Adrenal gland (tissue), 12 donors: ENCODE measurements around the gene ASH1L. TPM values are rescaled to one million over a fixed set of nuclear protein-coding genes. Genes with fewer than 3 reads are reported as not detected.
A peak's percentile ranks its signal among the peaks of the same experiment; 100 is the strongest.
"Not testable (repeated sequence)": the region's sequence is repeated elsewhere in the genome, so short reads cannot be mapped to it uniquely, and the experiment has no call there.

Experiments
- DNase-seq, 7 donors: peaks; one replicate each; pipeline ENCODE4 v3.0.0-alpha.2; 2019 to 2020
- H3K27ac ChIP-seq, 5 donors: fragments of 200-600 bp; sonication (generic) in 4 of 5; 1 replicate in 3 of 5; 2 replicates in 2 of 5; pipeline versions ENCODE4 v1.5.1 to v1.8.0; 2016 to 2020; ENCODE audit warnings: mild to moderate bottlenecking in 1 of 5
- H3K27me3 ChIP-seq: fragments of 200-600 bp; 2 replicates; pipeline ENCODE4 v1.8.0; 2021
- H3K36me3 ChIP-seq, 2 donors: fragments of 200-600 bp; replicated peaks in 1 of 2; 1 replicate in 1 of 2; 2 replicates in 1 of 2; pipeline versions ENCODE4 v1.5.1 to v1.8.0; 2018 to 2022
- H3K4me1 ChIP-seq, 2 donors: fragments of 200-600 bp; replicated peaks in 1 of 2; 1 replicate in 1 of 2; 2 replicates in 1 of 2; pipeline versions ENCODE4 v1.5.1 to v1.8.0; 2018 to 2021
- H3K4me3 ChIP-seq, 4 donors: fragments of 200-600 bp; sonication (generic) in 3 of 4; one replicate each; pipeline ENCODE4 v1.5.1; 2016 to 2018
- H3K9me3 ChIP-seq, 3 donors: fragments of 200-600 bp; sonication (generic) in 1 of 3; replicated peaks in 1 of 3; 1 replicate in 2 of 3; 2 replicates in 1 of 3; pipeline versions ENCODE4 v1.5.1 to v1.8.0; 2016 to 2021
- POLR2A ChIP-seq, 2 donors: fragments of 450-650 bp; IDR thresholded peaks; one replicate each; pipeline ENCODE4 v1.6.1; 2017; ENCODE audit warnings: antibody characterized with exemption in 2 of 2, mild to moderate bottlenecking in 2 of 2, moderate library complexity in 1 of 2
- WGBS, 4 donors: extraction: QIAGEN DNeasy Blood & Tissue Kit in 2 of 4; methylation state at CpG; one replicate each; pipeline versions ENCODE4 v1.1.5 to v1.1.7; 2013 to 2017; 5-methylcytosine and 5-hydroxymethylcytosine counted together
- intact Hi-C, 2 donors: fragments of 100-400 bp; cut with DNase I; formaldehyde crosslinking; loops; one replicate each; pipeline versions ENCODE4 v1.14.1 to v1.15.0; 2022 to 2023
- polyA plus RNA-seq, 3 donors: library from polyadenylated mRNA; stranded (reverse); fragments of 200-250 nt in 2 of 3; fragments of 350-450 nt in 1 of 3; fragmentation: Illumina TruSeq in 1 of 3; extraction: RNeasy Lipid Tissue Mini Kit (QIAGEN cat#74804) in 1 of 3; gene quantifications; one replicate each; pipeline ENCODE4 v1.2.3, GENCODE V29; 2013 to 2014
- total RNA-seq, 9 donors: library from RNA; depleted of rRNA in 4 of 9; stranded (reverse); fragments of >200 nt in 4 of 9; fragments of 120-200 nt in 1 of 9; fragmentation: NEBNext Ultra II Directional in 1 of 9; extraction: Animal tissue kit (Norgen Biotek cat#: 25700) in 1 of 9; gene quantifications; one replicate each; pipeline versions ENCODE4 v1.1.0 to v1.2.4, GENCODE V29; 2013 to 2023
- TF ChIP-seq, protein P1 (sequence below), 6 experiments: fragments of 450-650 bp in 4 of 6; fragments of 200-600 bp in 2 of 6; sonication (generic) in 1 of 6; IDR thresholded peaks; 1 replicate in 5 of 6; 2 replicates in 1 of 6; pipeline versions ENCODE4 v1.5.1 to v1.8.0; 2016 to 2021; ENCODE audit warnings: antibody characterized with exemption in 6 of 6, mild to moderate bottlenecking in 2 of 6, moderate library complexity in 1 of 6
- donor health status: healthy with polysubstance abuse.
- donor health status: Bipolar disorder and iron deficiency.
- donor health status: DM: yes; HTN: yes; CAD: no.
- donor health status: DM: no; HTN: no; CAD: no.
- donor health status: DM: no; HTN: no; CAD: no.
- donor health status: DM: yes; HTN: yes; CAD: no.

The ASH1L gene
- total and polyA plus RNA-seq, 12 donors, result 3.7 to 59.3 (median 41.8) TPM

DNA sequence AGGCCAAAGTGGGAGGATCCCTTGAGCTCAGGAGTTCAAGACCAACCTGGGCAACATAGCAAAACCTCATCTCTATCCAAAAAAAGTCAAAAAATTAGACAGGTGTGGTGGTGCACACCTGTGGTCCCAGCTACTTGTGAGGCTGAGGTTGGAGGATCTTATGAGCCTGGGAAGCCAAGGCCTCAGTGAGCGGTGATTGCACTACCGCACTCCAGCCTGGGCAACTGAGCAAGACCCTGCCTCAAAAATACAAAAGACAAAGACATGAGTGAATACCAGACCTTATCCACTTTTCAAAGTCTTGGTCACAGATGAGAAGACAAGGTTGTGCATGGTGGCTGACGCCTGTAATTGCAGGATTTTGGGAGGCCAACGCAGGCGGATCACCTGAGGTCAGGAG lies 34.3 kb upstream of the ASH1L start:
- Histone ChIP-seq H3K4me1 (peaks cover 0 to 4% of the 10 kb centered on the region in 2 donors), H3K36me3 (no peaks in the 10 kb centered on the region), H3K27me3 (no peaks in the 10 kb centered on the region), H3K27ac (no peak overlapping the region), H3K9me3 (no peaks in the 10 kb centered on the region), H3K4me3 (no peak overlapping the region)
- intact Hi-C loops, result loop anchor here (5.0 to 10.0 kb wide), 2 partner anchors 322 to 345 kb away; partner anchors contain the start of genes CLK2 (in 1 of the 2) and HCN3 (in 1 of the 2)
- TF ChIP-seq, protein P1, sequence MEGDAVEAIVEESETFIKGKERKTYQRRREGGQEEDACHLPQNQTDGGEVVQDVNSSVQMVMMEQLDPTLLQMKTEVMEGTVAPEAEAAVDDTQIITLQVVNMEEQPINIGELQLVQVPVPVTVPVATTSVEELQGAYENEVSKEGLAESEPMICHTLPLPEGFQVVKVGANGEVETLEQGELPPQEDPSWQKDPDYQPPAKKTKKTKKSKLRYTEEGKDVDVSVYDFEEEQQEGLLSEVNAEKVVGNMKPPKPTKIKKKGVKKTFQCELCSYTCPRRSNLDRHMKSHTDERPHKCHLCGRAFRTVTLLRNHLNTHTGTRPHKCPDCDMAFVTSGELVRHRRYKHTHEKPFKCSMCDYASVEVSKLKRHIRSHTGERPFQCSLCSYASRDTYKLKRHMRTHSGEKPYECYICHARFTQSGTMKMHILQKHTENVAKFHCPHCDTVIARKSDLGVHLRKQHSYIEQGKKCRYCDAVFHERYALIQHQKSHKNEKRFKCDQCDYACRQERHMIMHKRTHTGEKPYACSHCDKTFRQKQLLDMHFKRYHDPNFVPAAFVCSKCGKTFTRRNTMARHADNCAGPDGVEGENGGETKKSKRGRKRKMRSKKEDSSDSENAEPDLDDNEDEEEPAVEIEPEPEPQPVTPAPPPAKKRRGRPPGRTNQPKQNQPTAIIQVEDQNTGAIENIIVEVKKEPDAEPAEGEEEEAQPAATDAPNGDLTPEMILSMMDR (IDR thresholded peaks at IDR 0.05), result no peak
- no peak for TF ChIP-seq POLR2A (IDR thresholded peaks at IDR 0.05)
- DNase-seq, result no peak
- WGBS, 4 donors, result 95 to 98% (median 97%) methylated on average over 5 of the region's 5 CpGs

DNA sequence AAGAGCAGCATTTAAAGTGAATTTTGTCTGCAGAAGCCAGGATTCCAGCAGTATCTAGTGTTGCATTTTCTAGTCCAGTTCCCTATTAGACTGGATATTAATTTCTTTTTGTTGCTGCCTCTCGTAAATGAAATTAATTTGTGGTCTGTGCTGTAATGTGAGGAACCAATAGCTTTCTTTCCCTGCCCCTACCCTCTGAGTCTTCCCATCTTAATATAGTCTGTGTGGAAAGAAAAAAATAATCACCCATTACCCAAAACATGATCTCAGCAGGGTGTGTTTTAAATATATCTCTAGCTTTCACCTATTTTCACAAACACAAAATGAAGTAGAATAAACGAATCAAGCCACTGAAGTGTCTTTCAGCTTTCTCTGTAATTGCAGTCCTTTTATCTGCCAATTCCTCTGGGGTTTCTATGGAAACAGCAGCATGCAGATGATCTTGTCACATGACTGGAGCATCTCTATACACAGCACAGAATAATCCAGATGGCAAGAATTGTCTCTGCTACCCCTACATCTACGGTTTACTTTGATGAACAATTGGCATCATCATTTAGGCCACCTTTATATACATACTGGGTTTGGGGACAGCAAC lies 33.4 kb upstream of the ASH1L start:
- H3K4me3 ChIP-seq, H3K4me1 ChIP-seq, H3K27ac ChIP-seq, H3K27me3 ChIP-seq, DNase-seq, H3K9me3 ChIP-seq, H3K36me3 ChIP-seq: not testable (repeated sequence)
- WGBS, 4 donors, result 64 to 78% (median 74%) methylated on average over 3 of the region's 3 CpGs
- intact Hi-C loops, result loop anchor here (5.0 to 10.0 kb wide), 2 partner anchors 321 to 344 kb away; partner anchors contain the start of genes CLK2 (in 1 of the 2) and HCN3 (in 1 of the 2)

DNA sequence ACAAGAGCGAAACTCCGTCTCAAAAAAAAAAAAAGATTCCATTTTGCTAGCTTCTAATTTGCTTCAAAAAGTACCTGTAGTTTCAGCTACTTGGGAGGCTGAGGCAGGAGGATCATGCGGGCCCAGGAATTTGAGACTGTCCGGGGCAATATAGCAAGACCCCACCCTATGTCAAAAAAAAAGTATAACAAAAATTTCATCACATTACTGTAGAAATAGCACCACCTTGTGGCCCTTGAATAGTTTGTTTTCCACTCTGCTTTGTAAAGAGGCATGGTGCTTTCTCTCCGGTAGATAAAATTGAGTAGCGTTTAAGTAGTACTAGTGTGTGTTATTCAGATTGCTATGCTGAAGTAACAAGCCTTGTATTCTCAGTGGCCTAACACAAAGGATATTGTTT lies 29.2 kb upstream of the ASH1L start:
- WGBS, 4 donors, result 34 to 40% (median 37%) methylated on average over 6 of the region's 6 CpGs
- intact Hi-C loops, result loop anchor here in 1 of 2 donors (10.0 kb wide), 1 partner anchor 317 kb away; the partner anchor contains the start of genes CLK2 and HCN3
- Histone ChIP-seq H3K27ac (no peak overlapping the region), H3K4me1 (no peaks in the 10 kb centered on the region), H3K4me3 (no peak overlapping the region), H3K27me3 (no peaks in the 10 kb centered on the region), H3K9me3 (no peaks in the 10 kb centered on the region), H3K36me3 (no peaks in the 10 kb centered on the region)
- TF ChIP-seq, protein P1 (IDR thresholded peaks at IDR 0.05), result peak; percentile 34 to 65 (median 54)
- no peak for TF ChIP-seq POLR2A (IDR thresholded peaks at IDR 0.05)
- peak in 4 of 7 donors; percentile 18 to 34 (median 27) for DNase-seq

DNA sequence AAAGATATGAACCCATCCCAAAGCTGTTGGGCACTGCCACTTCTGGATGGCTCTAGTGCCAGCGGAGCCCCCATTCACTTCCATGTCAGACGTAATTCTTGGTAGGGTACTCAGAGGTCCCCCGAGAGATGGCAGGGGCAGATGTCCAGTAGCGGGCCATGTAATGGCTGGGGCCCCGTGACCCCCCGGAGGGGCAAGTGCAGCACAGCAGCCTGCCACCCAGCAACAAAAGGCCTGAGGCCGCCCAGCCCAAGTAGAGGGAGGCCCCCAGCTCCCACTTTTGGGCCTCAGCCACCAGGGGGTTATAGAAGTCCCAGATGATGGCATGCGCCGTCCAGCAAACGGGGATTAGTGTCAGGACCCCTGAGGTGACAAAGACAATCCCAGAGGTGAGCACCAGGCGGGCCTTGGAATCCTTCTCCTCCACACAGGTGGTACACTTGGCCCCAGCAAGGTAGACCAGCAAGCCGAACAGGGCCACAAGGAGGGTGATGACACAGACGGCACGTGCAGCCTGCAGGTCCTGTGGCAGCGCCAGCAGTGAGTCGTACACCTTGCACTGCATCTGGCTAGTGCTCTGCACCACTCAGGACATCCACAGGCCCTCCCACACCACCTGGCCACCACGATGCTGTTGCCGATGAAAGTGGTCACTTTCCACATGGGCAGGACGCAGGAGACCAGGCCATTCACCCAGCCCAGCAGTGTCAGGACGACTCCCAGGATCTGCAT lies 28.1 kb upstream of the ASH1L start:
- not testable (repeated sequence) for DNase-seq, H3K9me3 ChIP-seq, H3K4me3 ChIP-seq, H3K4me1 ChIP-seq, H3K27ac ChIP-seq, H3K36me3 ChIP-seq, H3K27me3 ChIP-seq
- intact Hi-C loops, result loop anchor here in 1 of 2 donors (10.0 kb wide), 1 partner anchor 316 kb away; the partner anchor contains the start of genes CLK2 and HCN3
- WGBS, 4 donors, result 90 to 91% (median 90%) methylated on average over 13 to 20 of the region's 20 CpGs

DNA sequence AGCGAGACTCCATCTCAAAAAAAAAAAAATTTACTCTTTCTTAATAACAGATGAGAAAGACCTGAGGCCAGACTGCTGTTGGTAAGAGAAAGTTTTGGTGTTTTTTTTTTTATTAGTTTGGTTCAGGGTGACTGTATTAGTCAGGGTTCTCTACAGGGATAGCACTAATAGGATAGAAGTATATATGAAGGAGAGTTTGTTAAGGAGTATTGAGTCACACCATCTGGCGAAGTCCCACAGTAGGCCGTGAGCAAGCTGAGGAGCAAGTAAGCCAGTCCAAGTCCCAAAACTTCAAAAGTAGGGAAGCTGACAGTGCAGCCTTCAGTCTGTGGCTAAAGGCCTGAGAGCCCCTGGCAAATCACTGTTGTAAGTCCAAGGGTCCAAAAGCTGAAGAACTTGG lies 26.7 kb upstream of the ASH1L start:
- intact Hi-C loops, result loop anchor here in 1 of 2 donors (10.0 kb wide), 1 partner anchor 224 kb away; no protein-coding TSS in a partner anchor
- WGBS, 4 donors, result 84 to 100% (median 96%) methylated on average over 1 to 3 of the region's 3 CpGs
- not testable (repeated sequence) for DNase-seq

DNA sequence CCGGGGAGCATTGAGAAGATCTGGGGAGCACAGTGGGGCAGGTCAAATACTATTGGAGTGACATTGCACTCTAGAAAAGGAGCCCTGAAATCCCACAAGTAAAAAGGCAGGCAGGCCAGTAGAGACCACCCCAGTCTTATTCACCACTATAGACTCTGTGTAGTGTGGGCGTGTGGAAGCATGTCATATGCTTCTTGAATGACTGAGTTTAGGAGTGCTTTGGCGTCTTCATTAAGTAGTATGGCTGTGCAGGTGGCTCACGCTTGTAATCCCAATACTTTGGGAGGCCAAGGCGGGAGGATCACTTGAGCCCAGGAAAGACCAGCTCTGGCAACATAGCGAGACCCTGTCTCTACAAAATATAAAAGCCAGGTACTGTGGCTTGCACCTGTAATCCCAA lies 21.2 kb upstream of the ASH1L start:
- intact Hi-C loops, result loop anchor here in 1 of 2 donors (10.0 kb wide), 1 partner anchor 219 kb away; no protein-coding TSS in a partner anchor
- not testable (repeated sequence) for DNase-seq
- WGBS, 4 donors, result 92 to 96% (median 95%) methylated on average over 5 to 6 of the region's 6 CpGs

More for the DNA sequence above, 26.7 kb upstream of the ASH1L start:
- H3K36me3 ChIP-seq, H3K9me3 ChIP-seq, H3K27ac ChIP-seq, H3K27me3 ChIP-seq, H3K4me3 ChIP-seq, H3K4me1 ChIP-seq: not testable (repeated sequence)

DNA sequence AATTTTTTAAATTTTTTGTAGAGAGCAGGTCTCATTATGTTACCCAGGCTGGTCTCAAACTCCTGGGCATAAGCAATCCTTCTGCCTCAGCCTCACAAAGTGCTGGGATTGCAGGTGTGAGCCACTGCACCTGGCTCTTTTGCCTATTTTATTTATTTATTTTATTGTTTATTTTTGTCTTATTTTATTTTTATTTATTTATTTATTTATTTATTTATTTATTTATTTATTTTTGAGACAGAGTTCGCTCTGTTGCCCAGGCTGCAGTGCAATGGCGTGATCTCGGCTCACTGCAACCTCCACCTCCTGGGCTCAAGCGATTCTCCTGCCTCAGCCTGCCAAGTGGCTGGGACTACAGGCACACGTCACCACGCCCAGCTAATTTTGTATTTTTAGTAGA lies 13.0 kb upstream of the ASH1L start:
- H3K4me3 ChIP-seq, DNase-seq, H3K9me3 ChIP-seq, H3K4me1 ChIP-seq, H3K36me3 ChIP-seq, intact Hi-C loops, H3K27ac ChIP-seq, H3K27me3 ChIP-seq: not testable (repeated sequence)
- WGBS, 4 donors, result 93 to 100% (median 97%) methylated on average over 6 of the region's 6 CpGs

More for the DNA sequence above, 21.2 kb upstream of the ASH1L start:
- H3K27me3 ChIP-seq, H3K4me3 ChIP-seq, H3K27ac ChIP-seq, H3K4me1 ChIP-seq, H3K36me3 ChIP-seq, H3K9me3 ChIP-seq: not testable (repeated sequence)
